Activated naive CD4-positive, alpha-beta T cell treated with anti-CD3 and anti-CD28 coated beads, Interleukin-2, amount 50 U/mL, for 16 hours (primary cell): ENCODE measurements around the gene POLR2I.
A peak's percentile ranks its signal among the peaks of the same experiment; 100 is the strongest.
"Not testable (repeated sequence)": the region's sequence is repeated elsewhere in the genome, so short reads cannot be mapped to it uniquely, and the experiment has no call there.

Experiments
- DNase-seq: peaks from one replicate; pipeline ENCODE4 v3.0.0-alpha.2; 2020

The POLR2I gene

DNA sequence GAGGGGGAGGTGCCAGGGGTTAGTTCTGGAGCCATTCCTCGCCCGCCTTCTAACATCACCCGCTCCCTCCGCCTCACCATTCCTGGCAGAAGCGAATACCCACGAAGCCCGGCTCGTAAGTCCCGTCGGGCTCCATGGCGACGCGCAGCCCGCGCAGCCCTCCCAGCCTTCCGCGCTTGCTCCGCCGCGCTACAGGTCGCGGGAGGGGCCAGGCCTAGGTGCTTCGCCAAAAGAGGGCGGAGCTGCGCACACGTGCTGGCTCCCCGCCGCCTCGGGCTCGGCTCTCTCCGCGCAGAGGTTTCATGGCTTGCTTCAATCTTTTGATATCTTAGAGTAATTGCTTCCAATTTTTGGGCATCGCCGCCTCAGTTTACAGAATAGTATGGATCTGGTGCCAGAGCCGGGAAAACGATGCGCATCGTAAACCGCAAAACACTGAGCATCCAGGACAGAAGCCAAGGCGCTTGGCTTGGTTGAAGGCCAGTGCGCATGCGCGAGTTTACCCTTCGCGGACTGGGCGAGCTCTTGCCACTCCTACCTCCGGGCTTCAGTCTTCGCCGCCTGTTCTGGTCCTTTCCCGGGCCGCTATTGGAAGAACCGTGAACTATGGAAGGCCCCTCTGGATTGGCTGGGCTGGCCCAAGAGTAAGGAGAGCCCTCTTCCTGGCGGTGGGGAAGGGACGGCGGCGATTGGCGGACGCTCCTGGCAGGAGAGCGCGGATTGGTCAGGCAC, at the start of gene POLR2I:
TSS of gene POLR2I (minus strand) at position 155 of the 732 bp plus-strand sequence. CDS start at position 136, 19 bp downstream.
- DNase-seq = peak; percentile 98

DNA sequence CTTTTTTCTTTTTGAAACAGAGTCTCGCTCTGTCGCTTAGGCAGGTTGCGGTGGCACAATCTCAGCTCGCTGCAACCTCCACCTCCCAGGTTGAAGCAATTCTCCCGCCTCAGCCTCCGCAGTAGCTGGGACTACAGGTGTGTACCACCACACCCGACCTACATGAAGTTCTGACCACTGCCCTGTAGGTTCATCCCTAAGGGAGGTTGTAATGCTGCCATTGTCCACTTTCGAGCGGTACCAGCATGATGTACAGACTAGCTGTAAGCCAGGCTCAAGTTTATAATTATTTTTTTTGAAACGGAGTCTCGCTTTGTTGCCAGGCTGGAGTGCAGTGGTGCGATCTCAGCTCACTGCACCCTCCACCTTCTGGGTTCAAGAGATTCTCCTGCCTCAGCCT, 49.1 kb upstream of the POLR2I start:
- DNase-seq = no peak

DNA sequence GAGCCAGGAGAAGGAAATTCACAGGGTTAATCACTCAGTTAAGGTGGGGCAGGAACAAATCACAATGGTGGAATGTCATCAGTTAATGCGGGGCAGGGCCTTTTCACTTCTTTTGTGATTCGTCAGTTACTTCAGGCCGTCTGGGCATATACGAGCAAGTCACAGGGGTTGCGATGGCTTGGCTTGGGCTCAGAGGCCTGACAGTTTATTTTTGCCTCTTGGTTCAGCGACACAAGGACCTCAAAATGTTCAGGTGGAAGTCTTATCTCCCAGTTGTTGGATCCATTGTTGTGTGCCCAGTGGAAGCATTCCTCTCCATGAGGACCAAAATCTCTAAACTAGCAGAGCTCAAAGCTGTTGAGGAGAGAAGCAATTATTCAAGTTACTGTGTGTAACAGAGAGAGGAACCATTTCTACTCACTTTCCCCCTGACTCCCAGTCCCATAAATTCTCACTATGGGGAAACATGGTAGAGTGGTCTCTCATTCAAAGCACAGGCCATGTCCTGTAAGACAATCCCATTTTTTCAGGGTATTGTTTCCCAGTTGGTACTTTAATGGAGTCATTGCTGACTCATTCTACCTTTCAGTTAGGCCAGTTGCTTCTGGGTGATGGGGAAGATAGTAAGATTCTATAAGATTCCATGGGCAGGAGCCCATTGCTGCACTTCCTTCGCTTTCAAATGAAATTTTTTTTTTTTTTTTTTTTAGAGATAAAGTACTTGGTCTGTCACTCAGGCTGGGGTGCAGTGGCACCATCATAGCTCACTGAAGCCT, 46.3 kb upstream of the POLR2I start:
- no peak for DNase-seq

DNA sequence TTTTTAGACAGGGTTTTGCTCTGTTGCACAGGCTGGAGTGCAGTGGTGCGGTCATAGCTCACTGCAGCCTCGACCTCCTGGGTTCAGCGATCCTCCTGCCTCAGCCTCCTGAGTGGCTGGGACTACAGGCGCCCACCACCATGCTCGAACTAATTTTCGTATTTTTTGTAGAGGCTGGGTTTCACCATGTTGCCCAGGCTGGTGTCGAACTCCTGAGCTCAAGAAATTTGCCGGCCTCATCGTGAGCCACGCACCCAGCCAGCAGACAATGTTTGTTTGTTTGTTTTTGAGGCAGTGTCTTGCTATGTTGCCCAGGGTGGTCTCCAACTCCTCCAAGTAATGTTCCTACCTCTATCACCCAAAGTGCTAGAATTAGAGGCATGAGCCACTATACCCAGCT, 38.5 kb upstream of the POLR2I start:
- no peak for DNase-seq

DNA sequence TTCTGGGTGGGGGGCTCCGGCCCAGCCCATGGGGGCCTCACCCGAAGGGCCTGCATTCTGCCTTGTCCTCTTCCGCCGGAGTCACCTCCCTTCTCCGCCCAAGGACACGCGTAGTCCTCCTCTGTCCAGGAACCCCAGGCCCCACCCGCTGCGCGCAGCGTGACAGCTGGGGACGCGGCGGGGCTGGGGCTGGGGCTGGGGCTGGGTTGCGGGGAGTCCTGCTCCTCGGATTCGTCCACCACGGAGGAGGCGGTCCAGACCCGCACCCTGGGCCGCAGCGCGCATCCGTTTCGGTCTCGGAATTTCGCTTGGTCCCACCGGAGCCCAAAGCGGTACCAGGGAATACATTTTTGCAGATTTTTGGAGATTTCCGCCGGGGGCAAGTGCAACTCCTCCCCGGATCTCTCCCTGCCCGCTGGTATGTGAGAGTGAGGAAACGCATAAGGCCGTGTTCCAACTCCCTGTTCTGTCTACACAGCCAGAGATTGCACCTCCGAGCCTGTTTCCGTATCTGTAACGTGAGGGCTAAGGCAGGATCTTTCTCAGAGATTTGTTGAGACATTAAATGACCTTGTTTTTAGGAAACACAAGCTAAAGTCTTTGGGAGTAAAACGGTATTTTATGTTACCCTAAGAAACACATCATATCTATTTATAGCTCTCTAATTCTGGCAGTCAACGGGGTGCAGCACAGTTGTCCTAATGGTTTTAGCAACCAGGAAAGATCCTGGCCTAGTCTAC, 37.8 kb upstream of the POLR2I start, which contains the start of gene COX7A1:
TSS of gene COX7A1 (minus strand) at position 96 of the 740 bp plus-strand sequence. CDS start at position 56, 40 bp downstream.
- DNase-seq = no peak

DNA sequence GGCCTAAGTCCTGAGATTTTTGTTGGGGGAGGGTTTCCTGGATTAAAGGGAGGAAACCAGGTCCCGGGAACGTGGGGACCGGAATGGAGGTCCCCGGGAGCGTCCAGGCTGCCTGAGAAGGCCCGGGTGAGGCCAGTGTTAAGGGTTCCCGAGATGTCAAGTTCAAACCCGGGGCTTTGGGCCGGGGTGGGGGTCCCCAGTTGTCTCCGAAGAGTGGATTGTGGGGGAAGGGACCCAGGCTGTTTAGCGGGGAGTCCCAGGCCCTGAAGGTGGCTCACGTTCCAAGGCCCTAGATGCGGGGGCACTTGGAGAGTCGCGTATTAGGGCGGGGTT, 37.3 kb upstream of the POLR2I start:
- no peak for DNase-seq

DNA sequence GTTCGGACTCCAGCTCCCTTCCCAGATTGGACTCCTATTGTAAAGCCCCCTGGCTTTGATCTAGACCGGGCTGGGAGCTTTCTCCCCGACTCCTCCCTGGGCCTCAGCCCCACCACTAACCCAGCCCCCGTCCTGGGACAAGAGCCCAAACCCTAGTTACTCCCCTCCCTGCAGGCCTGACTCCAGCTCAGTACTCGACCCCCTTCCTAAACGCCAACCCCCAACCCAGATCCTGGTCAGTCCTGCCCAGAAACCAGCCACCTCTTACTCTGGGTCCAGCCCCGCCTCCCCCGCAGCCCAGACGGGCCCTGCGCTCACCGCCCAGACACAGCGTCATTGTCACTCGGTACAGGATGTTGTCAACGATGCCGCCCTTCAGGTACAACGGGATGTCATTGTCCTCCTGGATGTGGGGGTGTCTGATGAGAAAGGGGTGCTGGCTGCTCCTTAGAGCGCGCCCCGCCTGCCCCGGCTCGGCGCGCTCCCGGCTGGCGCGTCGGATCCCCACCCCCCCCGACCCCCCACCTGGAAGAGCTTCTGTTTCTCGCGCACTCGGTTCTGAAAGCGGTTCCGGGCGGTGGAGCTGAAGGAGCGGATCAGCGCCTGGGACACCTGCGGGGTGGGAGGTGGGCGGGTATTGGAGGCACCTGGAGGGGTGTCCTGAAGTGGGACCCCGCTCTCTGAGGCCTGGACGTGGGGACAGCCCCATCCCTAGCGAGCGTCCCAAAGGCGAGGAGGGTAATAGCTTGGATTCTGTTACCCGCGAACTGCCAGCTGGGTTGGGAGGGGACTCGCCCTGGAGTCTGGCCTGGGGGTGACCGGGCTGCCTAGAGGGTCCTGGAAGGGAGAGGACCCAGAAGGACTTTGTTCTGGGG, 36.7 kb upstream of the POLR2I start:
- no peak for DNase-seq

DNA sequence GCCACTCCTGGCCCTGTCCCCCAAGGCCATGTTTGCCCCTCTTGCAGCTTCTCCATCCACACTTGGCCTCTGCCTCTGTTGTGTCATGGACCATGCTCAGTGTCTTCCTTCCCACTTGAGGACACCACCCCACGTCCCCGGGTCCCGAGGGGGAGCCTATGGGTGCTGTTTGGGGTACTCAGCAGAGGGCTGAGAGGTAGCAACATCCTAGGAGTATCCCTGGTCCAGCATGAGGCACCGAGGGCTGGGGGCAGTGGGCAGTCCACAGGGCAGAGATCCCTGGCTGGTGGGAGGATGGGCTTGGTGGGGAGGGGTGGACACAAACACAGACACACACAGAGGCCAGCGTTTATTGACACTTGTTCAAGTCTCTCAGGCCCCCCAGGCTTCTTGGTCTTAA, 35.9 kb upstream of the POLR2I start:
- no peak for DNase-seq

DNA sequence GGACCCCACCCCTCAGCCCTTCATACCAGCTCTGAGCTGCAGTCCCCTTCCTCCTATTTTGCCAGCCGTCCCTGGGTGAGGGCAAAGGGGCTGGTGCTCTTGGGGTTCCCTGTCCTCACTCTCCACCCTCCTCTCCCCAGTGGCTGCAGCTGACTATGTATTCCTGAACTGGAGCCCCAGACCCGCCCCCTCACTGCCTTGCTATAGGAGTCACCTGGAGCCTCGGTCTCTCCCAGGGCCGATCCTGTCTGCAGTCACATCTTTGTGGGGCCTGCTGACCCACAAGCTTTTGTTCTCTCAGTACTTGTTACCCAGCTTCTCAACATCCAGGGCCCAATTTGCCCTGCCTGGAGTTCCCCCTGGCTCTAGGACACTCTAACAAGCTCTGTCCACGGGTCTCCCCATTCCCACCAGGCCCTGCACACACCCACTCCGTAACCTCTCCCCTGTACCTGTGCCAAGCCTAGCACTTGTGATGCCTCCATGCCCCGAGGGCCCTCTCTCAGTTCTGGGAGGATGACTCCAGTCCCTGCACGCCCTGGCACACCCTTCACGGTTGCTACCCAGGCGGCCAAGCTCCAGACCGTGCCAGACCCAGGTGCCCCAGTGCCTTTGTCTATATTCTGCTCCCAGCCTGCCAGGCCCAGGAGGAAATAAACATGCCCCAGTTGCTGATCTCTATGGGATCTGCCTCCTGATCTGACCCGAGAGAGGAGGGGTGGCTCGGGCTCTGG, 35.2 kb upstream of the POLR2I start:
- no peak for DNase-seq

DNA sequence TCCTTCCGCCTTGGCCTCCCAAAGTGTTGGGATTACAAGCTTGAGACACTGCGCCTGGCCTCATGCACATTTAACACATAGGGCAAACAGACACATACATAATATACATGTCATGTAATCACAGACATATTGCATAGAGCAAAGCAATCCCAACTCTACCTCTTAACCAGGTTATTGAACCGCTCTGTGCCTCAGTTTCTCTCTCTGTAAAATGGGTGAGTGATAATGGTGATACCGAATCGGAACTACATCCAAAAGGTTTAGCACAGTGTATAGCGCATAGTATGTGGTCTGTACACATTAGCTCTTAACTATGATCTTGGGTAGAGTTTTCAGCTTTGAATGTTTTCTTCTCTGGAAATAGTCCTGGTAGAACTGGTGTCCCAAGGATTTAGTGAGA, 29.9 kb upstream of the POLR2I start:
- DNase-seq = no peak

DNA sequence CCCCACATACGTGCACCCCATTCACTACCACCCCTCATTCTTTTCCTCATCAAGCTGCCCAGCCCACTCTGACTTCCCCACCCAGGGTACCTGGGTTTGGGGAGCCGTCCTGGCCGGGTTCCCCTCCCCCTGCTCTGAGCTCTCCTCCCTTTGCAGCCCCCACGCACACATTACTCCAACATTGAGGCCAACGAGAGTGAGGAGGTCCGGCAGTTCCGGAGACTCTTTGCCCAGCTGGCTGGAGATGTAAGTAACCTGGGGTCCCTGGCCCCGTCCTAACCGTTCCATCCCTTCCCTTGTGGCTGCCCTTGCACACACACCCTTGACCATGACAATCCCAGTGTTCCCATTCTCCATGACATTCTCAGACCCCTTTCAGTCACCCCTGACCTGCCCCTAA, 27.8 kb upstream of the POLR2I start:
- no peak for DNase-seq

DNA sequence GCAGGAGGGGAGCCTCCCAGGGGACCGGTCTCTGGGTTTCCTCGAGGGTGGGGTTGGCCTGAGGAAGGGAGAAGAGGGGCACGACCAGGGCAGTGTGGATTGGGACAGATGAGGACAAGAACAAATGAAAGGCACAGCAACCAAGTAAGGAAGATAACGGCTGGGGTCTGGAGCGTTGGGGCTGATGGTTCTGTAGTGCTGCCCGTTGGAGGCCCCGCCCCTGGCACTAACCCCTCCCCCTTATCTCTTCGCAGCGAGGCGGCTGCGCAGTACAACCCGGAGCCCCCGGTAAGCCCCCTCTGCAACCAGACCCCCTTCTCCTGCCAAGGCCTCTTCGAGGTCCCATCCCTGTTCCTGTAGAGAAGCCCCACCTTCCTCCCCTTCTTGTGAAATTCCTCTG, 27.4 kb upstream of the POLR2I start:
- DNase-seq = no peak

DNA sequence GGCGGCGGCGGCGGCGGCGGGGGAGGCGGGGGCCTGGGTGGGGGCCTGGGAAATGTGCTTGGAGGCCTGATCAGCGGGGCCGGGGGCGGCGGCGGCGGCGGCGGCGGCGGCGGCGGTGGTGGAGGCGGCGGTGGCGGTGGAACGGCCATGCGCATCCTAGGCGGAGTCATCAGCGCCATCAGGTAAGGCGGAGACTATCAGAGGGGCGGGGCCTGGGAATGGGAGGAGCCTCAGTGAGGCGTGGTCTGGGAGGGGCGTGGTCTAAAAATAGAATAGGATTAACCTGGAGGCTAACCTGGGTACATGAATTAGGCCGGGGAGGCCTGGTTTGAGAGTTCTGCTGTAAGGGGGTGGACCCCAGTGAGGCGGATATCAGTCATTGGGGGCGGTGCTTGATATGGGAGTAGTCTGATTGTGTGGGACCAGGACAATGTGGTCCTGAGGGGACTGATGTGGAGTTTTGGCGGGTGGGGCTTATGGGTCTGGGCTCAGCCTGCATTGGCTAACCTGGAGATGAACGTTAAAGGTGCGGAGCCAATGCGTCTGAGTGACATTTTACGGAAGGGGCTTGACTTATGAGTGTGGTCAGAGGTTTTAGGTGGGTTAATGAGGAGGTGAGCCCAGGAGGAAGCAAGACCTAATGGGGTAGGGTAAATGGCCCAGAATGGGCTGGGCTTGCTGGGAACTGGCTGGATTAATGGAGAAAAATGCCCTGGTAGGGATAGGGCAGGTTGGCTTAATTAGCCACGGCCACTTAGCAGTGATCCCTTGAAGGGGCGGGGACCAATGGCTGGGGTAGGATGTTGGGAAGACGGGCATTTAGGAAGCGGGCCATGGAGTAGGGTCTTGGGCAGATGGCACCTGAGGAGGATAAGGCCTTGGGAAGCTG, 26.6 kb upstream of the POLR2I start:
- DNase-seq = peak; percentile 85

DNA sequence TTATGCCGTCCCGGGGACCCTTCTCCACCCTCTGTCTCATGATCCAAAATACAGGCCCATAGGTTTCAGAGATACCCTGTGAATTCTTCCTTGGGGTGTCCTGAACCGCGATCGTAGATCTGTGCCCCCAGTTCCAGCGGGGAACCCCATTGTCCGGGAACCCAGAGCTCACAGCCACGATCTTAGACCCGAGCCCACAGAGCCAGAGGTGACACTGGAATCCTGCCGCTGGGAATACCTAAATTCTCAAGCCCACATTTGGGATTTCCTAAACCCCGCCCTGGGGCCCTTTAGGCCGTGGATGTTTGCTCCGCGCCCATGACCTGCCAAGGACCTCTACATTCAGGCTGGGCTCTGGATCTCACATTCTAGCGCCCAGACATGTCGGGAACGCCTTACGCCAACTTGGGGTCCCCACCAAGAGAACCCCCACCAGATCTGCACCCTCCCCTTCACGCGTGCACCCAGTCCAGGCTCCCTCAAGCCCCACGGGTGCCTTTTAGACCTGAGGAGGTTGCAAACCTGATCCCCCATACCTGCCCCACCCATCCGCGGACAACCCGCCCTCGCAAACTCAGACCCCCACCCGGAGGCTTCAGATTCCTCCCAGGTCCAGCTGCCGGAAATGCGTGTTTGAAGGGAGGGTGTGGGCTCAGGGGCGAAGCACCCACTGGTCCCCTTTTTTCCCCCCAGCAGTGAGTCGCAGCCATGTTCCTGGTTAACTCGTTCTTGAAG, 25.8 kb upstream of the POLR2I start:
- DNase-seq = peak; percentile 47

DNA sequence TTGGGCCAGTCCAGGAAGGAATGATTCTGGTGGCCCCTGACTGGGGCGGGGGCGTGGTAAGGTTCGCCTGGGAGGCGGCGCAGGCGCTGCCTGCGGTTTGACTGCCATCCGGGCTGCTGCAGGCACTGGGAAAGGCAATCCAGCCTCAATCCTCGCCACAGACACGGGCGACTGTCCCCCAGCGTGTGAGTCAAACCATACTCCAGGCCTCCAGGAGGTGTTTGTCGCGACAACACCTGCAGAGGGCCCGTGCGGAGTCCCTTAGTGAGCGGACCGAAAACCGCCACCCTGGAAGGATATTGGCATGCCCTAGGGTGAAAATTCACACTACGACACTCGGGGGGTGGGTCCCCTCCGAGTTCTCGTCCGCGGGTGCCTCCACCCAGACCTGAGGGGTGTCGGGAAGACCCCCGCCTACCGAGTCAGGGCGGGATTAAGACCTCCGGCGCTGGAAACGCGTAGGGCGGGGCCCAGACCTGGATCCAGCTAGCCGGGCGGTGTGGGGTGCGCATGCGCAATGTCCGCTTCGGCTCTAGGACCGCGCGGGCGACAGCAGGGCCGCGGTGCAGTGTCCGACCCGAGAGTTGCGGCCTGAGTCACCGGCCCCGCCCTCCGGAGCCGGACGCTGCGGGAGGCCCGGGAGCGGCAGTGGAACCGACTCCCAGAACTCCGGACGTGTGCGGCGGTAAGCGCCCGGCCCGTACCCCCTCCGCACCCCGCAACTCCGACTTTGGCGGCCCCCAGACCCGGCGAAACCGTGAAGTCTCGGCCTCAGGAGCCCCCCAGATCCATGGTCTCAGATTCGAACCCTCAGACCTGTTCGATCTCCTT, 25.0 kb upstream of the POLR2I start, which contains the start of gene CAPNS1:
TSS of gene CAPNS1 (plus strand) at position 594 of the 831 bp plus-strand sequence. CDS start 946 bp downstream, outside the sequence.
- DNase-seq = peak; percentile 88

DNA sequence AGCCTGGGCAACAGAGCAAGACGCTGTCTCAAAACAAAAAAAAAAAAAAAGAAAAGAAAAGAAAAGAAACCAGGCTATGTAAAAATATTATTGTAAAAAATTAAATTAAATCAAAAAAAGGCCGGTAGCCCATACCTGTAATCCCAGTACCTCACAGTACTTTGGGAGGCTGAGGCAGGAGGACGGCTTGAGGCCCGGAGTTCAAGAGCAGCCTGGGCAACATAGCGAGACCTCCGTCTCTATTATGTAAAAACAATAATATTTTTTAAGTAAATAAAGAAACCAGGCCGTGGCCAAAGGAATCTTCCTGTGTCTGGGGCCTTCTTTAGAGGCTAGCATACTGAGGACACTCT, 24.4 kb upstream of the POLR2I start:
- DNase-seq = no peak

DNA sequence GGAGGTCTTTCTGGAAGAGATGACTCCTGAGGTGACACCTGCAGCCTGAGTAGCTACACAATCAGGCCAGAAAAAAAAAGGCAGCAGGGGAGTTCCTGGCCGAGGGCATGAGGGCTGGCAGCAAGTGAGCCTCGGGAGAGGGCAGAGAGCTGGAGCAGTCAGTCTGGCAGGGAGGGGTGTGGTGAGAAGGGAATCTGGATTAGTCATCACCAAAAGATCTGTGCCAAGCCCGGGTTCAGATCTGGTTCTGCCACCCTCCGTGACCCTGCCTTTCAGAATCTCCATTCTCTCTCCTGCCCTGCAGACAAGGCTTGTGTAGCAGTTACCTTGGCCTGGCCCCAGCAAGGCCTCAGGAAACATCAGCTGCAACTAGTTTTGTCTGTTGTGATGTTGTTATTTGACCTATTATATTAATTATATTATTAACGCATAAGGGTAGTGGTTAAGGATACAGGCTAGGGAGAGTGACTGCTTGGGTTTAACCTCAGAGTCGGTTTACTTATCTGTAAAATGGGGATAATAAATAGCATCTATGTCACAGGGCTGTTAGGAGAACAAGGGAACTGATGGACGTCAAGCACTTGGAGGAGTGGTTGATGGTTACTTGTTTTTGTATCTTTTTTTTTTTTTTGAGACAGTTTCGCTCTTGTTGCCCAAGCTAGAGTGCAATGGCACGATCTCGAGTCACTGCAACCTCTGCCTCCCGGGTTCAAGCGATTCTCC, 22.4 kb upstream of the POLR2I start:
- DNase-seq = no peak

DNA sequence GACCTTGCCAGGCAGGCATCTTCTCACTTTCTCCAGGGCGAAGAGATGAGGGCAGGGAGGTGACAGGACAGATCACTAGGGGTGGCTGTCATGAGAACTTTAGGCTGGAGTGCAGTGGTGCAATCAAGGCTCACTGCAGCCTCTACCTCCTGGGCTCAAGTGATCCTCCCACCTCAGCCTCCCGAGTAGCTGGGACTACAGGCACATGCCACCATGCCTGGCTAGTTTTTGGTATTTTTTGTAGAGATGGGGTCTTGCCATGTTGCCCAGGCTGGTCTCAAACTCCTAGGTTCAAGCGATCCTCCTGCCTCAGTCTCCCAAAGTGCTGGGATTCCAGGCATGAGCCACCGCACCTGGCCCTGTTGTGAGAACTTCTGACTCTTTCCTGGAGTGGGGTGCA, 20.2 kb upstream of the POLR2I start:
- not testable (repeated sequence) for DNase-seq
